Mesenchymal stem cell (in vitro differentiated cells and primary cell): Measurements from ENCODE around the gene CAMTA1.

Experiments
- DNase-seq: peaks from one replicate; pipeline ENCODE4 v3.0.0-alpha.2; 2013
- H2AFZ ChIP-seq: one replicate; pipeline ENCODE4 v1.6.1; 2013; ENCODE audit warnings: low read depth, mild to moderate bottlenecking, control low read depth, inconsistent platforms, low read length, moderate library complexity
- H2AK5ac ChIP-seq: 2 replicates; pipeline ENCODE4 v1.6.1; 2013; ENCODE audit warnings: low read length, moderate library complexity, mild to moderate bottlenecking, inconsistent platforms; ENCODE audit not compliant: severe bottlenecking
- H2BK120ac ChIP-seq: one replicate; pipeline ENCODE4 v1.6.1; 2013; ENCODE audit warnings: low read depth, mild to moderate bottlenecking, inconsistent platforms, low read length, moderate library complexity
- H2BK12ac ChIP-seq, 2 experiments: one replicate each; pipeline ENCODE4 v1.6.1; 2013; ENCODE audit warnings: inconsistent platforms in 2 of 2, low read length in 2 of 2, mild to moderate bottlenecking in 2 of 2, moderate library complexity in 2 of 2, control low read depth in 1 of 2
- H2BK15ac ChIP-seq: one replicate; pipeline ENCODE4 v1.6.1; 2013; ENCODE audit warnings: mild to moderate bottlenecking, low read depth, inconsistent platforms; ENCODE audit not compliant: poor library complexity, severe bottlenecking
- H2BK5ac ChIP-seq: 2 replicates; pipeline ENCODE4 v1.6.1; 2013; ENCODE audit warnings: low read depth, mild to moderate bottlenecking, low read length, control low read depth, inconsistent platforms; ENCODE audit not compliant: poor library complexity, severe bottlenecking
- H3K14ac ChIP-seq, 2 experiments: one replicate each; pipeline ENCODE4 v1.6.1; 2013; ENCODE audit warnings: inconsistent platforms in 2 of 2, low read length in 2 of 2, control low read depth in 1 of 2, mild to moderate bottlenecking in 1 of 2, moderate library complexity in 1 of 2
- H3K18ac ChIP-seq, 2 experiments: one replicate each; pipeline ENCODE4 v1.6.1; 2013; ENCODE audit warnings: inconsistent platforms in 2 of 2, low read length in 2 of 2, control low read depth in 1 of 2, low read depth in 1 of 2, mild to moderate bottlenecking in 1 of 2
- H3K23ac ChIP-seq, 2 experiments: one replicate each; pipeline ENCODE4 v1.6.1; 2013; ENCODE audit warnings: inconsistent platforms in 2 of 2, low read length in 2 of 2, mild to moderate bottlenecking in 2 of 2, moderate library complexity in 2 of 2, control low read depth in 1 of 2
- H3K27ac ChIP-seq: 2 replicates; pipeline ENCODE4 v1.5.1; 2013; ENCODE audit warnings: mild to moderate bottlenecking, moderate library complexity, low read length, control low read depth, inconsistent platforms; ENCODE audit not compliant: poor library complexity, severe bottlenecking
- H3K27me3 ChIP-seq, 2 experiments: 2 replicates each; pipeline versions ENCODE4 v1.6.1 to v1.7.0; 2013; ENCODE audit warnings: low read length in 2 of 2, mild to moderate bottlenecking in 2 of 2, moderate library complexity in 2 of 2, control low read depth in 1 of 2, inconsistent platforms in 1 of 2; ENCODE audit not compliant: control insufficient read depth in 1 of 2, insufficient read depth in 1 of 2
- H3K36me3 ChIP-seq, 2 experiments: 2 replicates each; pipeline versions ENCODE4 v1.6.1 to v1.7.0; 2013; ENCODE audit warnings: low read length in 2 of 2, control low read depth in 1 of 2, inconsistent platforms in 1 of 2, low read depth in 1 of 2, mild to moderate bottlenecking in 1 of 2; ENCODE audit not compliant: insufficient read depth in 2 of 2, control insufficient read depth in 1 of 2
- H3K4ac ChIP-seq, 2 experiments: one replicate each; pipeline ENCODE4 v1.6.1; 2013; ENCODE audit warnings: inconsistent platforms in 2 of 2, low read length in 2 of 2, mild to moderate bottlenecking in 2 of 2, moderate library complexity in 2 of 2, control low read depth in 1 of 2, low read depth in 1 of 2
- H3K4me1 ChIP-seq: 2 replicates; pipeline ENCODE4 v1.6.1; 2013; ENCODE audit warnings: low read depth, low read length, control low read depth; ENCODE audit not compliant: control insufficient read depth, insufficient read depth
- H3K4me2 ChIP-seq: 2 replicates; pipeline ENCODE4 v1.6.1; 2013; ENCODE audit warnings: low read length, mild to moderate bottlenecking, inconsistent platforms; ENCODE audit not compliant: poor library complexity, severe bottlenecking
- H3K4me3 ChIP-seq, 2 experiments: 2 replicates each; pipeline versions ENCODE4 v1.5.1 to v1.7.0; 2013; ENCODE audit warnings: low read length in 2 of 2, mild to moderate bottlenecking in 2 of 2, control low read depth in 1 of 2, low read depth in 1 of 2; ENCODE audit not compliant: insufficient read depth in 1 of 2
- H3K79me1 ChIP-seq: replicated peaks from 2 replicates; pipeline ENCODE4 v1.6.1; 2013; ENCODE audit warnings: mild to moderate bottlenecking, control low read depth, low read length, inconsistent platforms; ENCODE audit not compliant: poor library complexity, severe bottlenecking
- H3K9ac ChIP-seq: 2 replicates; pipeline ENCODE4 v1.7.0; 2013; ENCODE audit warnings: mild to moderate bottlenecking, low read length, moderate library complexity
- H3K9me3 ChIP-seq: 2 replicates; pipeline ENCODE4 v1.7.0; 2013; ENCODE audit warnings: mild to moderate bottlenecking, low read length; ENCODE audit not compliant: control insufficient read depth
- H4K8ac ChIP-seq: one replicate; pipeline ENCODE4 v1.6.1; 2013; ENCODE audit warnings: inconsistent platforms, mild to moderate bottlenecking, low read length, moderate library complexity
- H4K91ac ChIP-seq: one replicate; pipeline ENCODE4 v1.6.1; 2013; ENCODE audit warnings: mild to moderate bottlenecking, low read length, inconsistent platforms
- WGBS: methylation state at CpG from one replicate; pipeline ENCODE4 v1.1.7; 2013; ENCODE audit warnings: mixed read lengths; 5-methylcytosine and 5-hydroxymethylcytosine counted together

The CAMTA1 gene

GRCh38 chr1:7222695-7223015 lies 437.4 kb downstream of the CAMTA1 start:
- Histone ChIP-seq H3K18ac (no peak overlapping the region), H3K9ac (no peak overlapping the region), H2BK12ac (no peak overlapping the region), H3K4me3 (no peak overlapping the region), H3K23ac (no peak overlapping the region), H3K4me2 (no peak overlapping the region), H3K4ac (no peak overlapping the region), H3K4me1 (peaks cover 19% of the 10 kb centered on the region), H4K91ac (no peak overlapping the region), H3K79me1 (no peaks in the 10 kb centered on the region), H2BK120ac (no peak overlapping the region), H3K36me3 (no peaks in the 10 kb centered on the region), H3K27me3 (no peaks in the 10 kb centered on the region), H4K8ac (no peak overlapping the region), H2BK5ac (no peak overlapping the region), H2AK5ac (peak overlapping the region; percentile 33), H3K27ac (no peak overlapping the region), H3K9me3 (no peaks in the 10 kb centered on the region), H2AFZ (no peak overlapping the region), H2BK15ac (no peak overlapping the region), H3K14ac (no peak overlapping the region)
- DNase-seq = no peak
- 88% methylated on average over 7 of the region's 7 CpGs for WGBS

GRCh38 chr1:7223334-7224080 lies 438.3 kb downstream of the CAMTA1 start:
- no peak overlapping the region for H4K91ac ChIP-seq
- H3K27ac ChIP-seq = no peak overlapping the region
- H3K4me2 ChIP-seq = no peak overlapping the region
- H2BK120ac ChIP-seq = no peak overlapping the region
- H3K36me3 ChIP-seq = no peaks in the 10 kb centered on the region
- H3K4me1 ChIP-seq = peaks cover 19% of the 10 kb centered on the region
- H3K9ac ChIP-seq = no peak overlapping the region
- no peak overlapping the region for H4K8ac ChIP-seq
- no peak overlapping the region for H2AFZ ChIP-seq
- no peak overlapping the region for H2AK5ac ChIP-seq
- no peaks in the 10 kb centered on the region for H3K79me1 ChIP-seq
- no peak overlapping the region for H3K4ac ChIP-seq
- no peak overlapping the region for H3K14ac ChIP-seq
- peak; percentile 40 for DNase-seq
- H3K9me3 ChIP-seq = no peaks in the 10 kb centered on the region
- H3K23ac ChIP-seq = no peak overlapping the region
- no peak overlapping the region for H3K4me3 ChIP-seq
- no peak overlapping the region for H2BK12ac ChIP-seq
- H2BK5ac ChIP-seq = no peak overlapping the region
- H3K27me3 ChIP-seq = no peaks in the 10 kb centered on the region
- 91% methylated on average over 7 of the region's 9 CpGs for WGBS
- H3K18ac ChIP-seq = no peak overlapping the region
- no peak overlapping the region for H2BK15ac ChIP-seq

GRCh38 chr1:7224081-7224534 lies 438.9 kb downstream of the CAMTA1 start:
- H3K18ac ChIP-seq = no peak overlapping the region
- no peaks in the 10 kb centered on the region for H3K27me3 ChIP-seq
- H3K4me2 ChIP-seq = no peak overlapping the region
- no peak overlapping the region for H3K23ac ChIP-seq
- no peaks in the 10 kb centered on the region for H3K9me3 ChIP-seq
- H3K4me1 ChIP-seq = peaks cover 23% of the 10 kb centered on the region
- H3K4ac ChIP-seq = no peak overlapping the region
- H2AFZ ChIP-seq = no peak overlapping the region
- H3K36me3 ChIP-seq = no peaks in the 10 kb centered on the region
- H3K14ac ChIP-seq = no peak overlapping the region
- no peak for DNase-seq
- no peak overlapping the region for H2BK12ac ChIP-seq
- no peak overlapping the region for H3K9ac ChIP-seq
- no peak overlapping the region for H3K27ac ChIP-seq
- H2AK5ac ChIP-seq = peak overlapping the region; percentile 33
- no peak overlapping the region for H4K91ac ChIP-seq
- no peak overlapping the region for H2BK5ac ChIP-seq
- WGBS = 91% methylated on average over 9 of the region's 10 CpGs
- H3K79me1 ChIP-seq = no peaks in the 10 kb centered on the region
- peak overlapping the region; percentile 5 for H4K8ac ChIP-seq
- H2BK15ac ChIP-seq = no peak overlapping the region
- no peak overlapping the region for H2BK120ac ChIP-seq
- H3K4me3 ChIP-seq = no peak overlapping the region

DNA sequence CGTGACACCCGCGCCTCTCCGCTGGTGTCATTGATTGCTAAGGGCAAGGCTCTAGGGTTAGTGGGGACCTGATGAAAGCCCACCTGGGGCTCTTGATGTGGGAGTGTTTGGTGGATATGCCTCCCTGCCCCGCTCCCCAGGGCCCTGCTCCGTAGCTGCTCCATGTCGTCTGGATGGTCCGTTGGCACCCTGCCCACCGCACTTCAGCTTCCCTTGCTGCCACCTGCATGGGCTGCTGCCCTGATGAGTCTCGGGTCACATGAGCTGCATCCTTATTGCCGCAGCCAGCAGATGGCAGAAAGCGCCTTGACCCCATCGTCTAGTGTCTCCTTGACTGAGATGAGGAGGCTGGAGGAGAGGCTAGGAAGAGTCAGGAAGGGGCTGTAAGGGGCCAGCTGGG lies 439.4 kb downstream of the CAMTA1 start:
- Histone ChIP-seq H2AK5ac (no peak overlapping the region), H4K91ac (no peak overlapping the region), H3K9ac (no peak overlapping the region), H3K36me3 (no peaks in the 10 kb centered on the region), H2BK15ac (no peak overlapping the region), H3K79me1 (no peaks in the 10 kb centered on the region), H3K18ac (no peak overlapping the region), H3K4me3 (no peak overlapping the region), H3K4ac (no peak overlapping the region), H4K8ac (no peak overlapping the region), H3K9me3 (no peaks in the 10 kb centered on the region), H2BK120ac (no peak overlapping the region), H3K27me3 (no peaks in the 10 kb centered on the region), H2BK5ac (no peak overlapping the region), H3K23ac (no peak overlapping the region), H3K4me1 (peaks cover 26% of the 10 kb centered on the region), H3K27ac (no peak overlapping the region), H2BK12ac (no peak overlapping the region), H3K4me2 (no peak overlapping the region), H2AFZ (no peak overlapping the region), H3K14ac (no peak overlapping the region)
- DNase-seq = peak; percentile 6
- 83% methylated on average over 13 of the region's 13 CpGs for WGBS
